GM12878 (cell line): ENCODE measurements around the gene DNA2. TPM values are rescaled to one million over a fixed set of nuclear protein-coding genes. Genes with fewer than 3 reads are reported as not detected.

Source experiments
- ATAC-seq: fragments of 200-7000 bp; cut with Tn5 transposase; 3 replicates; pipeline ENCODE4 v1.9.1; 2020; ENCODE audit warnings: mild to moderate bottlenecking, moderate library complexity
- BruUV-seq: library from RNA; stranded (reverse); fragments of 400-500 nt; replicated peaks from 2 replicates; lab custom pipeline; 2021; lab: Mats Ljungman, UMichigan
- CTCF ChIA-PET: fragments of 300-600 bp; sonication (Branson Sonifier 250); formaldehyde crosslinking; extraction: SDS; loops from one replicate; lab custom pipeline; 2021; ENCODE audit warnings: inconsistent platforms; lab: Yijun Ruan, JAX
- POLR2A ChIA-PET: fragments of 350-600 bp; formaldehyde crosslinking; extraction: SDS; loops from one replicate; lab custom pipeline; 2021; ENCODE audit warnings: inconsistent platforms; lab: Charles Lee
- RAD21 ChIA-PET: fragments of 300-600 bp; sonication (Branson Sonifier 250); formaldehyde crosslinking; loops from one replicate; lab custom pipeline; 2023; ENCODE audit warnings: antibody characterized with exemption; ENCODE audit not compliant: unreplicated experiment; lab: Charles Lee
- SMC1A ChIA-PET: fragments of 300-600 bp; sonication (Branson Sonifier 250); formaldehyde crosslinking; loops from one replicate; lab custom pipeline; 2023; ENCODE audit not compliant: unreplicated experiment, uncharacterized antibody; lab: Charles Lee
- DNase-seq: peaks from one replicate; pipeline ENCODE4 v3.0.0-alpha.2; 2011; ENCODE audit warnings: low read depth, low spot score
- FAIRE-seq: peaks from 3 replicates; lab custom pipeline; 2011; peaks lifted over from hg19 to GRCh38; lab: Jason Lieb, UNC
- H2AFZ ChIP-seq: 2 replicates; pipeline ENCODE4 v1.6.0; 2011; ENCODE audit warnings: low read depth, low read length, control low read depth; ENCODE audit not compliant: control insufficient read depth
- H3K27ac ChIP-seq: 2 replicates; pipeline ENCODE4 v1.5.1; 2011; ENCODE audit warnings: control low read depth; ENCODE audit not compliant: control insufficient read depth, insufficient read depth
- H3K27me3 ChIP-seq, 2 experiments: replicated peaks in 1 of 2; 2 replicates each; pipeline versions ENCODE4 v1.6.0 to v1.6.1; 2011; ENCODE audit warnings: low read length in 1 of 2; ENCODE audit not compliant: control insufficient read depth in 2 of 2, insufficient read depth in 2 of 2
- H3K36me3 ChIP-seq, 2 experiments: 2 replicates each; pipeline ENCODE4 v1.5.1; 2011; ENCODE audit warnings: low read length in 1 of 2; ENCODE audit not compliant: control insufficient read depth in 2 of 2, insufficient read depth in 2 of 2
- H3K4me1 ChIP-seq: 2 replicates; pipeline ENCODE4 v1.6.1; 2011; ENCODE audit warnings: mild to moderate bottlenecking, low read length, moderate library complexity, mixed read lengths; ENCODE audit not compliant: control insufficient read depth, insufficient read depth
- H3K4me2 ChIP-seq: 2 replicates; pipeline ENCODE4 v1.6.0; 2011; ENCODE audit warnings: control low read depth; ENCODE audit not compliant: control insufficient read depth, insufficient read depth
- H3K4me3 ChIP-seq: fragments of 200-600 bp; sonication (generic); 2 replicates; pipeline ENCODE4 v1.5.1; 2016
- H3K79me2 ChIP-seq: 2 replicates; pipeline ENCODE4 v1.6.0; 2011; ENCODE audit warnings: low read length; ENCODE audit not compliant: control insufficient read depth, insufficient read depth
- H3K9ac ChIP-seq: 2 replicates; pipeline ENCODE4 v1.8.0; 2011; ENCODE audit warnings: low read length, control low read depth, mixed read lengths; ENCODE audit not compliant: control insufficient read depth, insufficient read depth
- H3K9me3 ChIP-seq: replicated peaks from 3 replicates; pipeline ENCODE4 v1.5.1; 2011; ENCODE audit warnings: mild to moderate bottlenecking, low read length; ENCODE audit not compliant: control insufficient read depth, insufficient read depth
- H4K20me1 ChIP-seq: 2 replicates; pipeline ENCODE4 v1.6.0; 2011; ENCODE audit not compliant: control insufficient read depth, insufficient read depth
- BACH1 ChIP-seq: fragments of 450-650 bp; IDR thresholded peaks from 2 replicates; pipeline ENCODE4 v1.6.1; 2017; ENCODE audit warnings: mild to moderate bottlenecking, borderline replicate concordance
- BMI1 ChIP-seq: fragments of 450-650 bp; IDR thresholded peaks from 2 replicates; pipeline ENCODE4 v1.6.1; 2016; ENCODE audit warnings: mild to moderate bottlenecking, moderate library complexity, borderline replicate concordance
- CHD1 ChIP-seq: IDR thresholded peaks from 2 replicates; pipeline ENCODE4 v1.6.1; 2012; ENCODE audit warnings: low read depth, low read length, improper control_type of control experiment
- ESRRA ChIP-seq: IDR thresholded peaks from 2 replicates; pipeline ENCODE4 v1.6.1; 2012; ENCODE audit warnings: mild to moderate bottlenecking, low read length, improper control_type of control experiment
- ETV6 ChIP-seq, 2 experiments: fragments of 450-650 bp in 1 of 2; IDR thresholded peaks in 1 of 2; conservative IDR thresholded peaks in 1 of 2; 2 replicates each; pipeline ENCODE4 v1.6.1; 2014; ENCODE audit warnings: antibody characterized with exemption in 1 of 2, borderline replicate concordance in 1 of 2, low read depth in 1 of 2, mild to moderate bottlenecking in 1 of 2, moderate library complexity in 1 of 2
- PKNOX1 ChIP-seq: fragments of 450-650 bp; IDR thresholded peaks from 2 replicates; pipeline ENCODE4 v1.6.1; 2016; ENCODE audit warnings: mild to moderate bottlenecking
- POLR2A ChIP-seq: IDR thresholded peaks from 2 replicates; pipeline ENCODE4 v1.6.1; 2011; ENCODE audit warnings: low read depth, mild to moderate bottlenecking, low read length
- RCOR1 ChIP-seq: conservative IDR thresholded peaks from 2 replicates; pipeline ENCODE4 v1.6.1; 2012; ENCODE audit warnings: low read depth, low read length, improper control_type of control experiment
- SIN3A ChIP-seq: IDR thresholded peaks from 2 replicates; pipeline ENCODE4 v1.6.1; 2012; ENCODE audit warnings: low read depth, low read length, improper control_type of control experiment
- SUPT20H ChIP-seq: IDR thresholded peaks from 2 replicates; pipeline ENCODE4 v1.6.1; 2011; ENCODE audit warnings: low read depth, mild to moderate bottlenecking, low read length, moderate library complexity, borderline replicate concordance; ENCODE audit not compliant: control insufficient read depth
- ZBED1 ChIP-seq: IDR thresholded peaks from 2 replicates; pipeline ENCODE4 v1.6.1; 2016; ENCODE audit warnings: borderline replicate concordance
- in situ Hi-C: fragments of 300-500 bp; cut with MboI; formaldehyde crosslinking; loops from 9 replicates; pipeline ENCODE4 v1.14.3; 2018; ENCODE audit warnings: mixed read lengths
- intact Hi-C: fragments of 100-400 bp; cut with micrococcal nuclease; formaldehyde crosslinking; loops from one replicate; pipeline ENCODE4 v1.14.2; 2022; ENCODE audit not compliant: unreplicated experiment
- polyA plus RNA-seq, 11 experiments: library from polyadenylated mRNA; depleted of rRNA in 4 of 11; unstranded in 6 of 11; stranded (reverse) in 5 of 11; fragments of >200 nt; fragmentation: Nextera tagmentation in 4 of 11; fragmentation: Illumina TruSeq in 1 of 11; extraction: Ambion mirVana in 4 of 11; extraction: Trizol in 1 of 11; gene quantifications; 1 replicate in 1 of 11; 2 replicates in 10 of 11; pipeline versions ENCODE4 v1.2.1 to v1.2.3, GENCODE V29; 2011 to 2016; ENCODE audit warnings: inconsistent platforms in 2 of 11, missing spikeins in 2 of 11, low read depth in 1 of 11
- total RNA-seq, 4 experiments: library from RNA; depleted of rRNA in 3 of 4; stranded (reverse); fragments of >200 nt in 3 of 4; fragmentation: Illumina TruSeq in 1 of 4; extraction: Trizol in 1 of 4; gene quantifications; 2 replicates each; pipeline versions ENCODE4 v1.2.1 to v1.2.3, GENCODE V29; 2013 to 2021

The DNA2 gene
- total and polyA plus RNA-seq, 10 of the 15 experiments (the other 5 are each of a cell fraction or from before 2014, with no cell fraction given), result 17.7 to 41.8 (median 28.4) TPM

DNA sequence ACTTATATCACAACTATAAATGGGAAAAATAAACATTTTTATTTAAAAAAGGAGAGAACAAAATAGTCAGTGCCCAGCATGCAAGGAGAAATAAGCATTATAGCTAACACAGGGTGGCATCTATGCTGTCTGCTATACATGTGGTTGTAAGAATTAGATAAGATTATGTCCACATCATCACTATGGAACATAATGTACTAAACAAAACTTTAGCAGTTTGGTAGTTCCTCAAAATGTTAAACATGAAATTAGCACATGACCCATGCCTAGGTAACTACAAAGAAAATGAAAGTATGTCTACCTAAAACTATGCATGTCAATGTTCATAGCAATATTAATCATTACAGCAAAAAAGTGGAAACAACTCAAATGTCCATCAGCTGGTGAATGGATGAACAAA lies 36.0 kb downstream of the DNA2 start:
- BruUV-seq, result no TSS peak
- DNase-seq (no peak), FAIRE-seq (no peak), ATAC-seq (no peak; the same call in 2 of the 3 replicates)
- Histone ChIP-seq H3K4me3 (no peak overlapping the region), H3K36me3 (peaks cover 2 to 3% of the 10 kb centered on the region in 2 experiments), H3K27ac (no peak overlapping the region), H3K9me3 (no peaks in the 10 kb centered on the region), H3K4me1 (no peaks in the 10 kb centered on the region), H4K20me1 (no peaks in the 10 kb centered on the region), H3K4me2 (no peak overlapping the region), H3K79me2 (no peaks in the 10 kb centered on the region), H3K27me3 (no peaks in the 10 kb centered on the region), H2AFZ (no peak overlapping the region), H3K9ac (no peak overlapping the region)
- TF ChIP-seq SIN3A (no peak), ETV6 (conservative IDR thresholded peaks at IDR 0.05 in 1 of 2, IDR thresholded peaks at IDR 0.05 in 1 of 2; ENCODE audit: borderline replicate concordance in 1 of 2, low read depth in 1 of 2) (no peak), CHD1 (no peak), BACH1 (no peak), POLR2A (no peak), RCOR1 (no peak), ESRRA (no peak), PKNOX1 (no peak), ZBED1 (no peak), BMI1 (no peak), SUPT20H (no peak)
- ChIA-PET SMC1A (no interaction called here), CTCF (no interaction called here), POLR2A (no interaction called here), RAD21 (no interaction called here)
- intact Hi-C loops (no loop called here), in situ Hi-C loops (no loop called here)
